Measurements from ENCODE around the gene HIF1A.

DNA sequence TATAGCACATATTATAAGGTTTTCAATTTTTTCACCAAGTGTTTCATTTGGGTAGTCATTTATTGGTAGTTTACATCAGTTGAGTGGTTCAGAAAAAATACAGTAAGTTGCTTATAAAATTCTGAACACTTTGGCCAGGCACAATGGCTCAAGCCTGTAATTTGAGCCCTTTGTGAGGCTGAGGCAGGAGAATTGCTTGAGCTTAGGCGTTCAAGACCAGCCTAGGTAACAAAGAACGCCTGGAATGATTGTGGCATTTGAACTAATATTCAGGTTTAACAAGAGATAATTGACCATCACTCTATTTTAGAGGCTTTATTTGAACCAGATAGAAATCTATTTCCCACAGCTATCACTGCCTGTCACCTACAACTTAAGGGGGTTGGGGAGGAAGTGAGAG, 22.7 kb downstream of the HIF1A start:
- TF ChIP-seq, protein P1, sequence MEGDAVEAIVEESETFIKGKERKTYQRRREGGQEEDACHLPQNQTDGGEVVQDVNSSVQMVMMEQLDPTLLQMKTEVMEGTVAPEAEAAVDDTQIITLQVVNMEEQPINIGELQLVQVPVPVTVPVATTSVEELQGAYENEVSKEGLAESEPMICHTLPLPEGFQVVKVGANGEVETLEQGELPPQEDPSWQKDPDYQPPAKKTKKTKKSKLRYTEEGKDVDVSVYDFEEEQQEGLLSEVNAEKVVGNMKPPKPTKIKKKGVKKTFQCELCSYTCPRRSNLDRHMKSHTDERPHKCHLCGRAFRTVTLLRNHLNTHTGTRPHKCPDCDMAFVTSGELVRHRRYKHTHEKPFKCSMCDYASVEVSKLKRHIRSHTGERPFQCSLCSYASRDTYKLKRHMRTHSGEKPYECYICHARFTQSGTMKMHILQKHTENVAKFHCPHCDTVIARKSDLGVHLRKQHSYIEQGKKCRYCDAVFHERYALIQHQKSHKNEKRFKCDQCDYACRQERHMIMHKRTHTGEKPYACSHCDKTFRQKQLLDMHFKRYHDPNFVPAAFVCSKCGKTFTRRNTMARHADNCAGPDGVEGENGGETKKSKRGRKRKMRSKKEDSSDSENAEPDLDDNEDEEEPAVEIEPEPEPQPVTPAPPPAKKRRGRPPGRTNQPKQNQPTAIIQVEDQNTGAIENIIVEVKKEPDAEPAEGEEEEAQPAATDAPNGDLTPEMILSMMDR (IDR thresholded peaks at IDR 0.05; ENCODE audit: low read length): no peak
- no peak for TF ChIP-seq EZH2 (IDR thresholded peaks at IDR 0.05; ENCODE audit: borderline replicate concordance, low read length)
